HepG2 (cell line): Measurements from ENCODE around the gene GPBP1. TPM values are rescaled to one million over a fixed set of nuclear protein-coding genes. Genes with fewer than 3 reads are reported as not detected.
A peak's percentile ranks its signal among the peaks of the same experiment; 100 is the strongest.
"Not testable (repeated sequence)": the region's sequence is repeated elsewhere in the genome, so short reads cannot be mapped to it uniquely, and the experiment has no call there.

Experiments used
- ATAC-seq: fragments of 200-7000 bp; cut with Tn5 transposase; 3 replicates; pipeline ENCODE4 v1.9.1; 2020; ENCODE audit warnings: mild to moderate bottlenecking, moderate library complexity
- BruUV-seq: library from RNA; stranded (reverse); fragments of 400-500 nt; replicated peaks from 2 replicates; lab custom pipeline; 2021; lab: Mats Ljungman, UMichigan
- CTCF ChIA-PET: fragments of 300-600 bp; formaldehyde crosslinking; extraction: SDS; loops from one replicate; lab custom pipeline; 2021; ENCODE audit warnings: low total read pairs, inconsistent platforms, low intra/inter-chr PET ratio; lab: Yijun Ruan, JAX
- POLR2A ChIA-PET: fragments of 350-600 bp; sonication (Branson Sonifier 250); formaldehyde crosslinking; loops from one replicate; lab custom pipeline; 2020; ENCODE audit warnings: antibody characterized with exemption, inconsistent platforms; lab: Yijun Ruan, JAX
- DNase-seq: peaks from one replicate; pipeline ENCODE4 v3.0.0-alpha.2; 2015; ENCODE audit warnings: low spot score
- FAIRE-seq: peaks from 3 replicates; lab custom pipeline; 2011; peaks lifted over from hg19 to GRCh38; lab: Jason Lieb, UNC
- H2AFZ ChIP-seq: one replicate; pipeline ENCODE4 v1.6.1; 2011; ENCODE audit warnings: low read length, inconsistent platforms
- H3K27ac ChIP-seq: fragments of 300-600 bp; 3 replicates; pipeline ENCODE4 v1.8.0; 2011; ENCODE audit warnings: mixed run types, mild to moderate bottlenecking, mixed read lengths, low read length, inconsistent platforms; ENCODE audit not compliant: insufficient read depth; ENCODE audit errors: extremely low read length
- H3K27me3 ChIP-seq, 2 experiments: fragments of 200-600 bp in 1 of 2; 2 replicates in 1 of 2; 3 replicates in 1 of 2; pipeline versions ENCODE4 v1.6.0 to v1.8.0; 2011; ENCODE audit warnings: low read length in 2 of 2, mild to moderate bottlenecking in 2 of 2, moderate library complexity in 2 of 2, inconsistent platforms in 1 of 2; ENCODE audit not compliant: insufficient read depth in 2 of 2, control insufficient read depth in 1 of 2
- H3K36me3 ChIP-seq, 2 experiments: fragments of 200-600 bp in 1 of 2; replicated peaks in 1 of 2; 2 replicates in 1 of 2; 3 replicates in 1 of 2; pipeline versions ENCODE4 v1.5.1 to v1.8.0; 2011; ENCODE audit warnings: low read length in 2 of 2, inconsistent platforms in 1 of 2; ENCODE audit not compliant: insufficient read depth in 2 of 2, control insufficient read depth in 1 of 2
- H3K4me1 ChIP-seq: 2 replicates; pipeline ENCODE4 v1.5.1; 2012; ENCODE audit warnings: low read length, inconsistent platforms; ENCODE audit not compliant: insufficient read depth
- H3K4me2 ChIP-seq: 2 replicates; pipeline ENCODE4 v1.6.0; 2011; ENCODE audit warnings: low read depth, low read length, inconsistent platforms
- H3K4me3 ChIP-seq, 3 experiments: fragments of 200-600 bp in 1 of 3; sonication (generic), shearing (Covaris generic) in 1 of 3; replicated peaks in 1 of 3; 2 replicates each; pipeline ENCODE4 v1.5.1; 2011 to 2016; ENCODE audit warnings: low read length in 3 of 3, inconsistent platforms in 2 of 3, low read depth in 2 of 3, mild to moderate bottlenecking in 2 of 3, control low read depth in 1 of 3, mixed read lengths in 1 of 3; ENCODE audit not compliant: insufficient read depth in 1 of 3
- H3K79me2 ChIP-seq: one replicate; pipeline ENCODE4 v1.6.1; 2011; ENCODE audit warnings: low read length, inconsistent platforms; ENCODE audit not compliant: insufficient read depth
- H3K9ac ChIP-seq: 2 replicates; pipeline ENCODE4 v1.6.0; 2011; ENCODE audit warnings: mild to moderate bottlenecking, low read depth, low read length, inconsistent platforms; ENCODE audit not compliant: insufficient read depth
- H3K9me3 ChIP-seq: 2 replicates; pipeline ENCODE4 v1.5.1; 2012; ENCODE audit warnings: mild to moderate bottlenecking, low read length
- H4K20me1 ChIP-seq: 2 replicates; pipeline ENCODE4 v1.6.0; 2011; ENCODE audit warnings: inconsistent platforms, mild to moderate bottlenecking, low read length, moderate library complexity; ENCODE audit not compliant: insufficient read depth
- CTCF ChIP-seq: sonication (generic); formaldehyde crosslinking; IDR thresholded peaks from 2 replicates; pipeline ENCODE4 v1.5.0; 2020; ENCODE audit warnings: mild to moderate bottlenecking, missing genetic modification reagents, moderate library complexity
- DPF2 ChIP-seq: sonication (generic); formaldehyde crosslinking; IDR thresholded peaks from 2 replicates; pipeline ENCODE4 v1.4.0; 2020; ENCODE audit warnings: mild to moderate bottlenecking, low read depth, missing genetic modification reagents, borderline replicate concordance
- ELK4 ChIP-seq: sonication (generic); formaldehyde crosslinking; IDR thresholded peaks from 2 replicates; pipeline ENCODE4 v1.9.0; 2021; ENCODE audit warnings: missing genetic modification reagents, borderline replicate concordance
- FOXA3 ChIP-seq: IDR thresholded peaks from 2 replicates; pipeline ENCODE4 v1.6.1; 2016; ENCODE audit warnings: missing genetic modification reagents, missing compliant biosample characterization
- SMARCE1 ChIP-seq: fragments of 450-650 bp; IDR thresholded peaks from 2 replicates; pipeline ENCODE4 v1.6.1; 2017; ENCODE audit warnings: borderline replicate concordance
- STAG1 ChIP-seq: sonication (generic); formaldehyde crosslinking; IDR thresholded peaks from 2 replicates; pipeline ENCODE4 v1.4.0; 2020; ENCODE audit warnings: missing genetic modification reagents
- ZFP36L2 ChIP-seq: sonication (generic); formaldehyde crosslinking; IDR thresholded peaks from 2 replicates; pipeline ENCODE4 v1.4.0; 2020; ENCODE audit warnings: missing genetic modification reagents
- ZFP82 ChIP-seq: sonication (generic); formaldehyde crosslinking; IDR thresholded peaks from 2 replicates; pipeline ENCODE4 v1.5.1; 2020; ENCODE audit warnings: mild to moderate bottlenecking, missing genetic modification reagents, borderline replicate concordance
- WGBS: methylation state at CpG from one replicate; pipeline ENCODE4 v1.1.6; 2017; ENCODE audit warnings: low lambda C conversion rate; 5-methylcytosine and 5-hydroxymethylcytosine counted together
- in situ Hi-C: cut with HindIII; loops from 2 replicates; pipeline ENCODE4 v1.10.0; 2017; ENCODE audit warnings: low pct_unique_long_range_greater_than_20kb; ENCODE audit not compliant: extremely low pct_ligation_motif_present
- intact Hi-C: fragments of 100-400 bp; cut with micrococcal nuclease; formaldehyde crosslinking; loops from one replicate; pipeline ENCODE4 v1.10.0; 2022; ENCODE audit not compliant: unreplicated experiment
- polyA plus RNA-seq, 8 experiments: library from polyadenylated mRNA; depleted of rRNA in 3 of 8; stranded (reverse) in 7 of 8; unstranded in 1 of 8; fragments of >200 nt; fragmentation: Illumina TruSeq in 4 of 8; extraction: Trizol in 4 of 8; gene quantifications; 2 replicates each; pipeline versions ENCODE4 v1.2.1 to v1.2.3, GENCODE V29; 2011 to 2016; ENCODE audit warnings: low read depth in 4 of 8, missing spikeins in 1 of 8, mixed read lengths in 1 of 8; ENCODE audit not compliant: insufficient read depth in 1 of 8
- total RNA-seq, 5 experiments: library from RNA; depleted of rRNA; stranded (reverse); fragments of >200 nt; fragmentation: Illumina TruSeq; extraction: Trizol; gene quantifications; 2 replicates each; pipeline ENCODE4 v1.2.3, GENCODE V29; 2016; ENCODE audit warnings: low read depth in 1 of 5

Gene GPBP1
- total and polyA plus RNA-seq, 2 of the 13 experiments (the other 11 are each of a cell fraction or from before 2014, with no cell fraction given), result 27.1 to 72.2 TPM

- H3K36me3 ChIP-seq, result no peaks in the 10 kb centered on the region
- BruUV-seq, result no TSS peak
- no peaks in the 10 kb centered on the region for H3K79me2 ChIP-seq
- no peak for FAIRE-seq
- CTCF ChIA-PET, result no interaction called here
- no peaks in the 10 kb centered on the region for H3K27me3 ChIP-seq
- no peak for DNase-seq
- no peaks in the 10 kb centered on the region for H3K9me3 ChIP-seq
- H3K4me1 ChIP-seq, result no peaks in the 10 kb centered on the region
- TF ChIP-seq CTCF, result peak; percentile 23; the same call in 1 of the 2 replicates
- no peak for TF ChIP-seq ZFP36L2 (CRISPR knock-in tag)
- TF ChIP-seq STAG1 (CRISPR knock-in tag), result peak; percentile 58
- TF ChIP-seq DPF2, result no peak
- TF ChIP-seq ZFP82 (CRISPR knock-in tag), result no peak
- intact Hi-C loops (no loop called here), in situ Hi-C loops (no loop called here)
- H3K9ac ChIP-seq, result no peak overlapping the region
- no peak for ATAC-seq
- no peak overlapping the region for H2AFZ ChIP-seq
- H3K4me3 ChIP-seq, result no peak overlapping the region
- WGBS, result 75% methylated on average over 1 of the region's 1 CpG
- H3K27ac ChIP-seq, result no peak overlapping the region
- POLR2A ChIA-PET, result no interaction called here
- no peaks in the 10 kb centered on the region for H4K20me1 ChIP-seq
- H3K4me2 ChIP-seq, result no peak overlapping the region
These were observed 103.2 kb downstream of the GPBP1 start for GRCh38 chr5:57277085-57277484.

- no peak overlapping the region for H3K27ac ChIP-seq
- WGBS, result 0% methylated on average over 2 of the region's 2 CpGs
- in situ Hi-C loops, result no loop called here
These were observed 107.0 kb downstream of the GPBP1 start for GRCh38 chr5:57280853-57281252.

GRCh38 chr5:57285084-57285483 is 111.2 kb downstream of the GPBP1 start:
- CTCF ChIA-PET, H3K27me3 ChIP-seq, intact Hi-C loops, H4K20me1 ChIP-seq, H3K4me1 ChIP-seq, H3K27ac ChIP-seq, H2AFZ ChIP-seq, H3K36me3 ChIP-seq, FAIRE-seq, H3K79me2 ChIP-seq, POLR2A ChIA-PET, H3K4me2 ChIP-seq, ATAC-seq, BruUV-seq, H3K4me3 ChIP-seq, H3K9ac ChIP-seq, DNase-seq, H3K9me3 ChIP-seq, in situ Hi-C loops: not testable (repeated sequence)
- WGBS, result 57% methylated on average over 5 of the region's 5 CpGs

More at GRCh38 chr5:57280853-57281252, 107.0 kb downstream of the GPBP1 start:
- intact Hi-C loops, result no loop called here
- H3K9me3 ChIP-seq, result no peaks in the 10 kb centered on the region
- H3K9ac ChIP-seq, result no peak overlapping the region
- H3K4me1 ChIP-seq, result no peaks in the 10 kb centered on the region
- no peaks in the 10 kb centered on the region for H4K20me1 ChIP-seq
- no peaks in the 10 kb centered on the region for H3K27me3 ChIP-seq
- DNase-seq (no peak), ATAC-seq (no peak), FAIRE-seq (no peak)
- no peaks in the 10 kb centered on the region for H3K79me2 ChIP-seq
- no peak for TF ChIP-seq SMARCE1
- no peak for TF ChIP-seq FOXA3 (CRISPR knock-in tag)
- no peak for TF ChIP-seq ELK4 (CRISPR knock-in tag)
- H2AFZ ChIP-seq, result no peak overlapping the region
- CTCF ChIA-PET, result no interaction called here
- H3K36me3 ChIP-seq, result no peaks in the 10 kb centered on the region
- no peak overlapping the region for H3K4me2 ChIP-seq
- BruUV-seq, result no TSS peak
- no peak overlapping the region for H3K4me3 ChIP-seq
- POLR2A ChIA-PET, result no interaction called here
